Measurements from ENCODE around the gene LIN9.

- TF ChIP-seq CTCF (IDR thresholded peaks at IDR 0.05 in 8 of 11, conservative IDR thresholded peaks at IDR 0.05 in 3 of 11) (no peak), POLR2A (IDR thresholded peaks at IDR 0.05) (no peak), POLR2AphosphoS5 (IDR thresholded peaks at IDR 0.05) (no peak)
Measured at GRCh38 chr1:226310637-226311195, 1.8 kb upstream of the LIN9 start.
